GM23338 (cell line): ENCODE data around the gene ODR4. TPM values are rescaled to one million over a fixed set of nuclear protein-coding genes. Genes with fewer than 3 reads are reported as not detected.

ENCODE experiments used
- ATAC-seq: fragments of 200-7000 bp; cut with Tn5 transposase; 3 replicates; pipeline ENCODE4 v1.9.1; 2020
- DNase-seq: peaks from one replicate; pipeline ENCODE4 v3.0.0-alpha.2; 2015; ENCODE audit warnings: low spot score
- H2AFZ ChIP-seq: fragments of 200-600 bp; sonication (generic); 2 replicates; pipeline ENCODE4 v1.8.0; 2016; ENCODE audit warnings: antibody characterized with exemption, mild to moderate bottlenecking, moderate library complexity
- H3F3A ChIP-seq: fragments of 200-600 bp; sonication (generic); replicated peaks from 2 replicates; pipeline ENCODE4 v1.8.0; 2017; ENCODE audit warnings: antibody characterized with exemption, mixed run types, low read depth
- H3K27ac ChIP-seq: fragments of 200-600 bp; sonication (generic); 2 replicates; pipeline ENCODE4 v1.6.1; 2016; ENCODE audit warnings: low read depth
- H3K27me3 ChIP-seq: fragments of 200-600 bp; sonication (generic); 2 replicates; pipeline ENCODE4 v1.8.0; 2016; ENCODE audit warnings: mild to moderate bottlenecking, mixed run types, moderate library complexity; ENCODE audit not compliant: insufficient read depth
- H3K36me3 ChIP-seq: fragments of 200-600 bp; sonication (generic); 2 replicates; pipeline ENCODE4 v1.8.0; 2016; ENCODE audit warnings: mild to moderate bottlenecking; ENCODE audit not compliant: insufficient read depth
- H3K4me1 ChIP-seq: fragments of 200-600 bp; sonication (generic); 2 replicates; pipeline ENCODE4 v1.8.0; 2016; ENCODE audit warnings: mild to moderate bottlenecking, moderate library complexity; ENCODE audit not compliant: insufficient read depth
- H3K4me2 ChIP-seq: fragments of 200-600 bp; sonication (generic); 2 replicates; pipeline ENCODE4 v1.7.1; 2017; ENCODE audit warnings: mixed run types
- H3K4me3 ChIP-seq: fragments of 200-600 bp; sonication (generic); 2 replicates; pipeline ENCODE4 v1.6.1; 2016; ENCODE audit warnings: mixed run types
- H3K79me2 ChIP-seq: fragments of 200-600 bp; sonication (generic); replicated peaks from 2 replicates; pipeline ENCODE4 v1.8.0; 2017; ENCODE audit warnings: mild to moderate bottlenecking; ENCODE audit not compliant: insufficient read depth
- H3K9me2 ChIP-seq: fragments of 200-600 bp; sonication (generic); 2 replicates; pipeline ENCODE4 v1.8.0; 2017; ENCODE audit not compliant: insufficient read depth
- H4K20me1 ChIP-seq: fragments of 200-600 bp; sonication (generic); replicated peaks from 2 replicates; pipeline ENCODE4 v1.8.0; 2017; ENCODE audit warnings: mild to moderate bottlenecking; ENCODE audit not compliant: insufficient read depth
- H3K27ac Mint-ChIP-seq: 2 replicates; pipeline ENCODE4 v1.8.0; 2020; ENCODE audit warnings: inconsistent platforms, mild to moderate bottlenecking, moderate library complexity, mixed read lengths
- H3K27me3 Mint-ChIP-seq: 3 replicates; pipeline ENCODE4 v1.8.0; 2022; ENCODE audit warnings: low read depth, mild to moderate bottlenecking, moderate library complexity, mixed read lengths, inconsistent platforms; ENCODE audit not compliant: insufficient read depth, poor library complexity
- H3K36me3 Mint-ChIP-seq: 3 replicates; pipeline ENCODE4 v1.8.0; 2021; ENCODE audit warnings: low read depth, mild to moderate bottlenecking, inconsistent platforms, moderate library complexity, mixed read lengths
- H3K4me1 Mint-ChIP-seq: 3 replicates; pipeline ENCODE4 v1.8.0; 2020; ENCODE audit warnings: mild to moderate bottlenecking, inconsistent platforms, mixed read lengths
- H3K4me3 Mint-ChIP-seq: 3 replicates; pipeline ENCODE4 v1.8.0; 2021; ENCODE audit warnings: moderate library complexity, mild to moderate bottlenecking, inconsistent platforms, mixed read lengths
- H3K9me3 Mint-ChIP-seq: 3 replicates; pipeline ENCODE4 v1.8.0; 2020; ENCODE audit warnings: moderate library complexity, mild to moderate bottlenecking, inconsistent platforms, mixed read lengths
- CREB1 ChIP-seq: fragments of 250-450 bp; sonication (Bioruptor Pico); IDR thresholded peaks from 2 replicates; pipeline ENCODE4 v1.5.0; 2020; ENCODE audit warnings: low read depth, mild to moderate bottlenecking, moderate library complexity
- CTCF ChIP-seq, 2 experiments: fragments of 200-600 bp in 1 of 2; sonication (generic) in 1 of 2; conservative IDR thresholded peaks; 2 replicates each; pipeline versions ENCODE4 v1.5.1 to v1.6.1; 2016 to 2017; ENCODE audit warnings: antibody characterized with exemption in 2 of 2, low read depth in 2 of 2, mild to moderate bottlenecking in 2 of 2, moderate library complexity in 1 of 2
- ETS1 ChIP-seq: IDR thresholded peaks from 2 replicates; pipeline ENCODE4 v1.6.1; 2016; ENCODE audit warnings: antibody characterized with exemption
- EZH2phosphoT487 ChIP-seq: fragments of 200-600 bp; sonication (generic); IDR thresholded peaks from one replicate; pipeline ENCODE4 v1.8.1; 2018; ENCODE audit warnings: antibody characterized with exemption; ENCODE audit not compliant: unreplicated experiment
- NANOG ChIP-seq: IDR thresholded peaks from 2 replicates; pipeline ENCODE4 v1.6.1; 2016; ENCODE audit warnings: antibody characterized with exemption, borderline replicate concordance
- POLR2AphosphoS5 ChIP-seq: IDR thresholded peaks from 2 replicates; pipeline ENCODE4 v1.6.1; 2016; ENCODE audit warnings: antibody characterized with exemption, low read depth
- REST ChIP-seq: IDR thresholded peaks from one replicate; pipeline ENCODE4 v1.6.1; 2018; ENCODE audit warnings: antibody characterized with exemption; ENCODE audit not compliant: unreplicated experiment
- STAT1 ChIP-seq: IDR thresholded peaks from one replicate; pipeline ENCODE4 v1.6.1; 2016; ENCODE audit warnings: antibody characterized with exemption; ENCODE audit not compliant: unreplicated experiment
- ZNF331 ChIP-seq: fragments of 250-450 bp; sonication (Bioruptor Pico); IDR thresholded peaks from 2 replicates; pipeline ENCODE4 v1.5.0; 2020; ENCODE audit warnings: low read depth, mild to moderate bottlenecking, moderate library complexity
- polyA plus RNA-seq: library from polyadenylated mRNA; unstranded; fragments of >200 nt; fragmentation: Nextera tagmentation; extraction: Ambion mirVana; gene quantifications from 2 replicates; pipeline ENCODE4 v1.2.1, GENCODE V29; 2016
- total RNA-seq: library from RNA; depleted of rRNA; stranded (reverse); fragments of >200 nt; shearing (Covaris generic); gene quantifications from 2 replicates; pipeline ENCODE4 v1.2.3, GENCODE V29; 2014

The ODR4 gene
- total and polyA plus RNA-seq, 2 experiments from 2014 or later: 17.3 to 18.9 TPM

GRCh38 chr1:186330758-186331157 lies 44.9 kb upstream of the ODR4 start:
- H3K79me2 ChIP-seq: no peaks in the 10 kb centered on the region
- no peaks in the 10 kb centered on the region for H3K9me3 Mint-ChIP-seq
- H2AFZ ChIP-seq: no peak overlapping the region
- no peaks in the 10 kb centered on the region for H3K27me3 ChIP-seq
- no peak overlapping the region for H3K4me3 Mint-ChIP-seq
- H3K9me2 ChIP-seq: no peaks in the 10 kb centered on the region
- TF ChIP-seq CTCF (conservative IDR thresholded peaks at IDR 0.05; ENCODE audit: low read depth in 2 of 2) (peak; percentile 18 to 61), REST (no peak), POLR2AphosphoS5 (no peak), CREB1 (CRISPR knock-in tag) (no peak), ETS1 (no peak), ZNF331 (CRISPR knock-in tag) (no peak), EZH2phosphoT487 (no peak), NANOG (no peak)
- H4K20me1 ChIP-seq: peaks cover 7% of the 10 kb centered on the region; the same call in 1 of the 2 replicates
- ATAC-seq (no peak; the same call in 2 of the 3 replicates), DNase-seq (peak; percentile 62)
- no peaks in the 10 kb centered on the region for H3F3A ChIP-seq
- no peaks in the 10 kb centered on the region for H3K27me3 Mint-ChIP-seq
- H3K4me1 Mint-ChIP-seq: no peaks in the 10 kb centered on the region
- H3K27ac Mint-ChIP-seq: no peak overlapping the region
- H3K4me1 ChIP-seq: no peaks in the 10 kb centered on the region
- no peak overlapping the region for H3K4me3 ChIP-seq
- no peak overlapping the region for H3K4me2 ChIP-seq
- peaks cover 84% of the 10 kb centered on the region for H3K36me3 ChIP-seq
- H3K36me3 Mint-ChIP-seq: peaks cover 73% of the 10 kb centered on the region
- no peak overlapping the region for H3K27ac ChIP-seq

GRCh38 chr1:186337554-186337953 lies 38.1 kb upstream of the ODR4 start:
- no peak overlapping the region for H2AFZ ChIP-seq
- Mint-ChIP-seq H3K27me3 (no peaks in the 10 kb centered on the region), H3K36me3 (peaks cover 77% of the 10 kb centered on the region), H3K4me1 (no peaks in the 10 kb centered on the region), H3K27ac (no peak overlapping the region), H3K4me3 (no peak overlapping the region), H3K9me3 (no peaks in the 10 kb centered on the region)
- DNase-seq (no peak), ATAC-seq (no peak)
- TF ChIP-seq ZNF331 (CRISPR knock-in tag): no peak
- no peak for TF ChIP-seq ETS1
- no peak for TF ChIP-seq STAT1
- TF ChIP-seq POLR2AphosphoS5: no peak
- TF ChIP-seq CTCF (conservative IDR thresholded peaks at IDR 0.05; ENCODE audit: low read depth in 2 of 2): no peak
- peaks cover 15% of the 10 kb centered on the region for H4K20me1 ChIP-seq
- no peaks in the 10 kb centered on the region for H3K79me2 ChIP-seq
- H3K4me3 ChIP-seq: no peak overlapping the region
- no peaks in the 10 kb centered on the region for H3K27me3 ChIP-seq
- peaks cover 88% of the 10 kb centered on the region for H3K36me3 ChIP-seq
- no peaks in the 10 kb centered on the region for H3K4me1 ChIP-seq
- no peak overlapping the region for H3K4me2 ChIP-seq
- H3F3A ChIP-seq: no peaks in the 10 kb centered on the region
- no peaks in the 10 kb centered on the region for H3K9me2 ChIP-seq
- no peak overlapping the region for H3K27ac ChIP-seq
